Right renal pelvis (tissue), 4 donors: Measurements from ENCODE around the gene HS6ST1. TPM values are rescaled to one million over a fixed set of nuclear protein-coding genes. Genes with fewer than 3 reads are reported as not detected.

Experiments used
- DNase-seq, 4 donors: peaks; one replicate each; pipeline ENCODE4 v3.0.0-alpha.2; 2013; ENCODE audit warnings: low read depth in 4 of 4, low spot score in 3 of 4, missing footprints in 1 of 4
- polyA plus RNA-seq, 4 donors: library from polyadenylated mRNA; unstranded; fragments of 120-200 nt; gene quantifications; one replicate each; pipeline ENCODE4 v1.2.1, GENCODE V29; 2013; ENCODE audit not compliant: insufficient read length in 4 of 4

Gene HS6ST1
- polyA plus RNA-seq, 4 donors: 86.5 to 111 (median 90.6) TPM

GRCh38 chr2:128348701-128349100 lies 30.0 kb upstream of the HS6ST1 start:
- no peak for DNase-seq

GRCh38 chr2:128347701-128348539 lies 29.3 kb upstream of the HS6ST1 start:
- peak in 2 of 4 donors; percentile 46 to 54 for DNase-seq

DNA sequence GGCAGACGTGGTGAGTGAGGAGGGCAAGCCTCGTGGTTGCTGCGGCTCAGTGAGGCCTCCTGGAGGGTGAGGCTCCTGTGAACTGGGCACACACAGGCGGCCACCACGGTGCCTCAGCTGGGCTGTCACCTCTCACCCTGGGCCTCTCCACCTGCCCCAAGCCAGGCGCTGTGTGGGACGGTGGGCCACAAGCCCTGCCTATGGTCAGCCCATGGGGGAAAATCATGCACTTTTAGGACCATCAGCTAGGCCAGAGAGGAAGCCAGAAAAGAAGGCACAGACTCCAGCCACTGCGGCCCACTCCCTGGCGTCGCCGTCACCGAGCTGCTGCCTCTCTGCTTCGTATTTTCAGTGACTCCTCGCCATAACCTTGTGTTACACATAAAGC lies 28.5 kb upstream of the HS6ST1 start:
- no peak for DNase-seq

DNA sequence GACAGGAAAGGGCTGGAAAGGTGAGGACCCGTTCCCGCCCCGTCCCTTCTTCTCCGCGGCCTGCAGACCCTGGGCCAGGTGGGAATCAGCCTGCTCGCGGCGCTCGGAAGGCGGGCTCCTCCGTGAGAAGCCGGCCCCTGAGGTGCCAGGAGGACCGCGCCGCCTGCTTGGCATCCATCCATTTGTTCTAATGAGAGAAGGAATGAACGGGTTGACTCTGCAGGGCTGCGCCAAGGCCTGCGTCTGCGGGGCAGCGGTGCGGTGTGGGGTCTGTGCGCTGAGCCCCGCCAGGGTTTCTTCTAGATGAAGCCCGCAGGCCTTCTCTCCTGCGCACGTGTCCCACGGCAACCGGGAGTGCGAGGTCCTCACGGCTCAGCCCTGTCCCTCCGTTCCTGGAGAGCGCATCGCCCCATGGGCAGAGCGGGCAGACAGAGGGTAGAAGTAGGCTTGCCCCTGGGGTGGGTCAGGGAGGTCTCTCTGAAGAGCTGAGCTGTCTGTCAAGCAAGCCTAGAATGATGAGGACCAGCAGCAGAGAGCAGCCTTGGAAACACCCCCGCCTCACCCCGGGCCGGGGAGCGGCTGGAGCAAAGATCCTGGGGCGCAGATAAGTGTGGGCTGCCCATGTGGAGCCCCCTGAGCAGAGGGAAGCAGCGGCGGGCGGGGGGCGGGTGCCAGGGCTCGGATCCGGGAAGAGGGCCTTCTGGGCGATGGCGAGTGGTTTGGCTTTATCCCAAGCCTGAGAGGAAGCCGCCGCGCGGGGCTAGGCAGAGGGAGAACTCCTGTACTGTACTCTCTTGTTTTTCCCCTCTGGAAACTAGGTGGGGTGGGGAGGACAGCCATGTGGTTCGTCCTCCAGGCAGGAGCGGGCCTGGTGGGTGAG lies 27.9 kb upstream of the HS6ST1 start:
- DNase-seq: no peak

DNA sequence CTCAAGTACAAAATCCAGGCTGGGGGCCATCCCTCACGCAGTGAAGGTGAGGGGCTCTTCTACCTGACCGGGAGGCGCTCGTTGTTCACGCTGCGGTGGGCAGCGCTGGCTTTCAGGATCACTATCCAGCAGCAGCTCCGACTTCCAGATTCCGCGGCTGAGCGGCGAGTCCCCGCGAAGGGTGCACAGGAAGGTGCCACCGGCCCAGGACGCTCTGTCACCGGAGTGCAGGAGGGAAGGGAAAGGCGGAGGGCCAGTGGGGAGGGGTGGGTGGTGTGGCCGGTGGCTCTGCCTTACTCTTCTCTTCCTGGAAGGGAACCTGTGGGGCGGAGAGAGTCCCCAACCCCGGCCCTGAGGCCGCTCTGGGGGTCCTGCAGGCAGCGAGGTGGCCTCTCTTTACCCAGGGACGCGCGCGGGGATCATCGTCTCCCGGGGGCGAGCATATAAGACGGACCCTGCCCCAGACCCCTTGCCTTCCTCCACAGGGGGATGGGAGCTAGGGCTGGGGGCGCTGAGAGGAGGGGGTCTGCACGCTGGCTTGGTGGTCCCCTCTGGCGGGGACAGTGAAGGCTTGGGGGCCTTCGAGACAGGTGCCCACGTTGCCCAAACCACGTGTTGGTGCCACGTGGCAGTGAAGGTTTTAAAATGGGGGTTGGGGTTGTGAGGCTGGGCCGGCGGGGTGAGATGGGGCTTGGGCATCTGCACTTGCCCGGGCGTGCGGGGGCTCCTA lies 26.9 kb upstream of the HS6ST1 start:
- DNase-seq: no peak

GRCh38 chr2:128344101-128344500 lies 25.4 kb upstream of the HS6ST1 start:
- DNase-seq: no peak

DNA sequence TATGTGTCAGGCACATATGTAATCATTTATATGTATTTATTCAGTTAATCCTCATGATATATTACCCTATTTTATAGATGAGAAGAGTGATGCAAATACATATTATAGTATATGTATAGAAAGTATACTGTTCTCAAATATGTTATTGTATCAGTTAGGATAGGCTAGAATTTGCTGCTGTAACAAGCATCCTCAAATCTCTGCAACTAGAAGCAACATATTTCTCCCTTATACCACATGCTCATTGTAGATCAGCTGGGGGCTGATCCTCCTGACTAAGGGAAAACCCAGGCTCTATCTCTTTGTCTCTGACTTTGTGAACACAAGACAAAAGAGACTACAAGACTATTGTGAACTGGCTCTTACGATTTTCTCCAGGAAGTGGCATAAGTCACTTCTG lies 24.8 kb upstream of the HS6ST1 start:
- no peak for DNase-seq

DNA sequence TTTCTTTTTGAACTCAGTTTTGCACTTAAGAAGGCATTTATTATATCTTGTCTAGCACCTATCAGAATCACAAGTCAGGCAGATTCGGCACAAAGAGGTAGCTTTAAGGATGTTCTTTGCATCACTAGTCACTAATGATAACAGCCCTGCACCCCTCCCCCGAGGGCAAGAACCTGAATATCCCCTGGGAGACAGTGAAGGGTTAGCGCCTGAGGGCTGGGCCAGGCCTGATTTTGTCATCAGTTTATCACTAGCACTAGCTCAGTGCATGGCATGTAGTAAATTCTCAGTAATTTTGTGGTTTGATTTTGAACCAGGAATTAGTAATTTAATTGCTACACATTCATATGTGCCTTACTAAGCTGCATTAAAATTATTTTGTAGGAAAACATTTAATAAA lies 23.9 kb upstream of the HS6ST1 start:
- DNase-seq: no peak

GRCh38 chr2:128341621-128342020 lies 23.0 kb upstream of the HS6ST1 start:
- DNase-seq: no peak

DNA sequence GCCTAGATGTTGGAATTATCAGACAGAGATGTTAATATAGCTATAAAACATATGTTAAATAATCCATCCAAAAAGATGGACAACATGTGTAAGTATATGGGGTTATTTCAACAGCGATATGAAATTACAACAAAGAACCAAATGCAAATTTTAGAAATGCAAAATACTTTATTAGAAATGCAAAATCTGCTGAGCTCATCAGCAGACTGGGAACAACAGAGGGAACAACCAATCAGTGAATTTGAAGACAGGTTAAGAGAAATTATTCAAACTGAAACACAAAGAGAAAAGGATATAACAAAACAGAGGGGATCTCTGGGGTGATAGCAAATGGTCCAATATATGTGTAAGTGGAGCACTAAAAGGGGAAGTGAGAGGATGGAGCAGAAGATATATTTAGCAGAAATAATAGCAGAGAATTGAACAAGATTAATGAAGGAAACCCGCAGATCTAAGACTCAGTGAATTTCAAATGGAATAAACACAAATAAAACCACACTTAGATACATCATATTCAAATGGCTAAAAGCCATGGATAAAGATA lies 13.5 kb upstream of the HS6ST1 start:
- DNase-seq: no peak

DNA sequence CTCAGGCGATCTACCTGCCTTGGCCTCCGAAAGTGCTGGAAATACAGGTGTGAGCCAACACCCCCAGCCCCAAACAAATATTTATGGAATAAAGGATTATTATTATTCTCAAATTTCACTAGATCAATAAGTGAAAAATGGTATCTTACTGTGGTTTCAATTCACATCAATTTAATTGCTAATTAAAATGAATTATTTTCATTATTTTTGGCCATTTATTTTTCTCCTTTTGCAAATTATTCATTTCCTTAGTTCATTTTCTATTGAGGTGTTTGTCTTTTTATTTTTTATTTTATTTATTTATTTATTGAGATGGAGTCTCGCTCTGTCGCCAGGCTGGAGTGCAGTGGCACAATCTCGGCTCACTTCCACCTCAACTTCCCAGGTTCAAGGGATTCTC lies 11.9 kb upstream of the HS6ST1 start:
- DNase-seq: no peak

GRCh38 chr2:128329607-128330006 lies 10.9 kb upstream of the HS6ST1 start:
- DNase-seq: no peak

GRCh38 chr2:128327180-128327964 lies 8.7 kb upstream of the HS6ST1 start:
- DNase-seq: no peak

- DNase-seq: no peak
These were observed 7.7 kb upstream of the HS6ST1 start for GRCh38 chr2:128326346-128326745.

- DNase-seq: no peak
These were observed 7.0 kb upstream of the HS6ST1 start for GRCh38 chr2:128325611-128326181.

DNA sequence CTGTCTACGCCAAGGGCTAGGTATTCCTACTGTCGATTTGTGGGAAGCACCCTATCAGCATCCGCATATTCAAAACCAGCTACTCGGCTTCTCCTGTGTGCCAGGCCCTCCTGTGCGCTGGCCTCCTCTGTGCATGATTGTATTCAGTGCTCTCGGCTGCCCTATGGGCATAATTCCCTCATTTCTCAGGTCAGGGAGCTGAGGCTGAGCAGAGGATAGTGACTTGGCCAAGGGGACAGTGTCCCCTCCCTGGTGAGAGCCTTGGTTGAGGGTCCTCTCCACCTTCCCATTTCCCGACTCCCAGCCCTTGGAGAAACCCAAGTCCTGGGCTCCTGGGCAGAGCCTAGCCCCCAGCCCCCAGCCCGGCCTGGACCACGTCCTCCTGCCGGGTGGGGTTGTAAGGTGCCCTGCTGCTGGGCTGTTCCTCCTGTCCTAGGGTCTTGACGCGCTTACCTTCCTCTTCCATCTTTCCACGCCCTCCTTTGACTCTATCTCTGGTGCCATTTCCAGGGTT lies 6.3 kb upstream of the HS6ST1 start:
- no peak for DNase-seq

- DNase-seq: no peak
These were observed 5.6 kb upstream of the HS6ST1 start for GRCh38 chr2:128324008-128324896.

DNA sequence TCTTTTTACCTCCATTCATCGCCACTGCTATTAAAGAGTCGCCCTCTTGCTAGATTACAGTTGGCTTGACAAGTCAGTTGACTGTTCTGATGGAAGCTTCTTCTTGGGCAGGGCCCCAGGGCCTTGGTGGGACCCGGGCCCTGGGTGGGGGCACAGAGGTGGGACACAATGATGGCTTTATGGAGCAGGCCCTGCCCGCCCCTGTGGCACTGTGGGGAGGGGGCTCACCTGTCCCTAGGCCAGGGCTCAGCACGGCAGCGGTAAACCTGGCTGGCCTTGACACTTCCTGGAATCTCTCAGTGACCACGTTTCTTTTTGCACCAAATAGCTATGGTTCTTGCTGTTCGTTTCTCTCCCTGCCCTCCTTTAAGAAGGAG lies 4.9 kb upstream of the HS6ST1 start:
- no peak for DNase-seq
